Gastrocnemius medialis (tissue), 4 donors: ENCODE results near the gene HSP90AB1. TPM values are rescaled to one million over a fixed set of nuclear protein-coding genes. Genes with fewer than 3 reads are reported as not detected.

ENCODE experiments used
- ATAC-seq, 2 donors: fragments of 150-250 bp; one replicate each; pipeline ENCODE4 v1.9.1; 2016
- DNase-seq, 2 donors: peaks; one replicate each; pipeline ENCODE4 v3.0.0-alpha.2; 2019
- H3K27ac ChIP-seq, 4 donors: fragments of 200-600 bp; sonication (generic); 1 replicate in 1 of 4; 2 replicates in 3 of 4; pipeline ENCODE4 v1.5.1; 2016 to 2018; ENCODE audit warnings: mild to moderate bottlenecking in 2 of 4, moderate library complexity in 1 of 4
- H3K27me3 ChIP-seq, 3 donors: fragments of 200-600 bp; sonication (generic) in 2 of 3; 1 replicate in 1 of 3; 2 replicates in 2 of 3; pipeline versions ENCODE4 v1.5.1 to v1.6.0; 2016 to 2019; ENCODE audit warnings: mild to moderate bottlenecking in 1 of 3, moderate library complexity in 1 of 3
- H3K36me3 ChIP-seq, 2 donors: fragments of 200-600 bp; sonication (generic) in 1 of 2; one replicate each; pipeline ENCODE4 v1.5.1; 2017 to 2018
- H3K4me1 ChIP-seq, 2 donors: fragments of 200-600 bp; sonication (generic) in 1 of 2; one replicate each; pipeline ENCODE4 v1.5.1; 2016 to 2017; ENCODE audit warnings: mild to moderate bottlenecking in 2 of 2
- H3K4me3 ChIP-seq, 4 donors: fragments of 200-600 bp; sonication (generic) in 3 of 4; 1 replicate in 1 of 4; 2 replicates in 3 of 4; pipeline ENCODE4 v1.5.1; 2016 to 2019; ENCODE audit warnings: mild to moderate bottlenecking in 2 of 4
- H3K9me3 ChIP-seq, 3 donors: fragments of 200-600 bp; sonication (generic) in 2 of 3; 1 replicate in 1 of 3; 2 replicates in 2 of 3; pipeline ENCODE4 v1.5.1; 2016 to 2019
- CTCF ChIP-seq, 5 experiments: fragments of 450-650 bp in 3 of 5; fragments of 200-600 bp in 2 of 5; sonication (generic) in 2 of 5; IDR thresholded peaks in 4 of 5; conservative IDR thresholded peaks in 1 of 5; 1 replicate in 4 of 5; 2 replicates in 1 of 5; pipeline ENCODE4 v1.5.1; 2016 to 2019; ENCODE audit warnings: antibody characterized with exemption in 5 of 5, mild to moderate bottlenecking in 3 of 5, moderate library complexity in 3 of 5
- POLR2A ChIP-seq, 2 donors: fragments of 450-650 bp; IDR thresholded peaks; one replicate each; pipeline ENCODE4 v1.6.1; 2017; ENCODE audit warnings: antibody characterized with exemption in 2 of 2, mild to moderate bottlenecking in 2 of 2, moderate library complexity in 2 of 2
- in situ Hi-C, 4 donors: fragments of 200-750 bp; cut with MboI; loops; one replicate each; pipeline versions ENCODE4 v1.15.0 to v1.8.0; 2017; ENCODE audit warnings: low sequenced_read_pairs in 4 of 4
- intact Hi-C: fragments of 100-400 bp; cut with DNase I; formaldehyde crosslinking; loops from one replicate; pipeline ENCODE4 v1.15.1; 2023; ENCODE audit warnings: low total_unique reads
- microRNA counts, 2 donors: library from miRNA; unstranded; fragments of <30 nt; microRNA quantifications; one replicate each; lab custom pipeline; 2016
- total RNA-seq, 4 donors: library from RNA; depleted of rRNA; stranded (reverse); fragments of >200 nt; gene quantifications; one replicate each; pipeline versions ENCODE4 v1.1.0 to v1.2.3, GENCODE V29; 2016

The HSP90AB1 gene
- total RNA-seq, 4 donors from 2014 or later = 878 to 1,576 (median 1,106) TPM

- no peak for DNase-seq
- intact Hi-C loops = no loop called here
- H3K27ac ChIP-seq = no peak overlapping the region
- peaks cover 0 to 57% of the 10 kb centered on the region in 2 donors for H3K36me3 ChIP-seq
- H3K9me3 ChIP-seq = no peaks in the 10 kb centered on the region
- in situ Hi-C loops = no loop called here
- H3K27me3 ChIP-seq = peaks cover 12 to 22% (median 15%) of the 10 kb centered on the region in 3 donors
- no peak for TF ChIP-seq POLR2A (IDR thresholded peaks at IDR 0.05)
- TF ChIP-seq CTCF (IDR thresholded peaks at IDR 0.05 in 4 of 5, conservative IDR thresholded peaks at IDR 0.05 in 1 of 5) = no peak
- H3K4me1 ChIP-seq = peaks cover 5 to 7% of the 10 kb centered on the region in 2 donors
- no peak for ATAC-seq
- H3K4me3 ChIP-seq = no peak overlapping the region
Observed at GRCh38 chr6:44301106-44301505, 54.2 kb downstream of the HSP90AB1 start.

- intact Hi-C loops (no loop called here), in situ Hi-C loops (no loop called here)
- DNase-seq (no peak), ATAC-seq (no peak)
- H3K36me3 ChIP-seq = peaks cover 0 to 64% of the 10 kb centered on the region in 2 donors
- TF ChIP-seq POLR2A (IDR thresholded peaks at IDR 0.05) (no peak), CTCF (IDR thresholded peaks at IDR 0.05 in 4 of 5, conservative IDR thresholded peaks at IDR 0.05 in 1 of 5) (no peak)
- no peak overlapping the region for H3K27ac ChIP-seq
- no peak overlapping the region for H3K4me3 ChIP-seq
- peaks cover 4 to 14% (median 6%) of the 10 kb centered on the region in 3 donors for H3K27me3 ChIP-seq
- no peaks in the 10 kb centered on the region for H3K9me3 ChIP-seq
- H3K4me1 ChIP-seq = peaks cover 5 to 6% of the 10 kb centered on the region in 2 donors
Observed at GRCh38 chr6:44301782-44302564, 55.1 kb downstream of the HSP90AB1 start.

- H3K4me3 ChIP-seq = no peak overlapping the region
- DNase-seq (no peak), ATAC-seq (no peak)
- H3K9me3 ChIP-seq = no peaks in the 10 kb centered on the region
- in situ Hi-C loops (no loop called here), intact Hi-C loops (no loop called here)
- H3K27ac ChIP-seq = no peak overlapping the region
- peaks cover 0 to 5% (median 0%) of the 10 kb centered on the region in 3 donors for H3K27me3 ChIP-seq
- peaks cover 0 to 71% of the 10 kb centered on the region in 2 donors for H3K36me3 ChIP-seq
- peaks cover 0 to 2% of the 10 kb centered on the region in 2 donors for H3K4me1 ChIP-seq
- no peak for TF ChIP-seq POLR2A (IDR thresholded peaks at IDR 0.05)
- no peak for TF ChIP-seq CTCF (IDR thresholded peaks at IDR 0.05 in 4 of 5, conservative IDR thresholded peaks at IDR 0.05 in 1 of 5)
Observed at GRCh38 chr6:44302856-44303255, 56.0 kb downstream of the HSP90AB1 start.

MicroRNAs within 50 kb of the gene (microRNA counts, 767-probe panel; counts per million panel counts)
- 356 to 448 counts per million in 2 donors for microRNA hsa-miR-4647 (lab: Ali Mortazavi, UCI)

Other genes starting within 250 kb of the HSP90AB1 start
- 100 to 1,000 TPM; 100 to 180 (median 152) TPM for gene MRPL14, start 119.6 kb upstream of the HSP90AB1 start, total RNA-seq
- 10 to 100 TPM; 27.2 to 71.9 (median 43.7) TPM for gene TMEM63B, start 119.5 kb upstream of the HSP90AB1 start, total RNA-seq
- under 1 TPM in 1 of 4 donors, not detected in 3; 0.42 TPM for gene CAPN11, start 88.3 kb upstream of the HSP90AB1 start, total RNA-seq
- gene MYMX, start 30.2 kb upstream of the HSP90AB1 start, total RNA-seq = not detected
- 10 to 100 TPM; 18.3 to 95.5 (median 40.8) TPM for gene SLC29A1, start 23.5 kb upstream of the HSP90AB1 start, total RNA-seq
- gene SLC35B2, start 10.4 kb downstream of the HSP90AB1 start, total RNA-seq = 10 to 100 TPM; 14.9 to 35.9 (median 21.4) TPM
- gene NFKBIE, start 18.4 kb downstream of the HSP90AB1 start, total RNA-seq = 10 to 100 TPM in 2 of 4 donors, 1 to 10 TPM in 2; 4.1 to 11.1 (median 10.0) TPM
- gene TMEM151B, start 23.3 kb downstream of the HSP90AB1 start, total RNA-seq = under 1 TPM in 1 of 4 donors, not detected in 3; 0.11 TPM
- gene AARS2, start 66.2 kb downstream of the HSP90AB1 start, total RNA-seq = 1 to 10 TPM; 3.9 to 6.3 (median 4.5) TPM
- gene SPATS1, start 95.5 kb downstream of the HSP90AB1 start, total RNA-seq = not detected
- gene CDC5L, start 140.6 kb downstream of the HSP90AB1 start, total RNA-seq = 10 to 100 TPM; 26.3 to 30.3 (median 27.7) TPM